ENCODE results near the gene HBEGF.

- TF ChIP-seq SP1 (IDR thresholded peaks at IDR 0.05; ENCODE audit: low read depth, low read length): no peak
- no peak for TF ChIP-seq BCL11A (IDR thresholded peaks at IDR 0.05; ENCODE audit: low read depth, low read length)
- no peak for TF ChIP-seq POLR2AphosphoS2 (IDR thresholded peaks at IDR 0.05; ENCODE audit: low read depth, low read length)
- no peak for TF ChIP-seq JUNB (IDR thresholded peaks at IDR 0.05)
- TF ChIP-seq POLR2AphosphoS5 (IDR thresholded peaks at IDR 0.05; ENCODE audit: low read length): no peak
These were observed 54.0 kb downstream of the HBEGF start for GRCh38 chr5:140292212-140293036.

Measured in GM12878 (cell line).